Posterior cingulate gyrus (tissue), 11 donors: ENCODE results near the gene AMDHD1.

Experiments
- DNase-seq, 10 donors: peaks; one replicate each; pipeline versions ENCODE4 v3.0.0 to v3.0.0-alpha.2; 2020 to 2021; ENCODE audit warnings: mixed read lengths in 3 of 10
- intact Hi-C: fragments of 100-400 bp; cut with DNase I; formaldehyde crosslinking; loops from one replicate; pipeline ENCODE4 v1.15.1; 2023

Gene AMDHD1, protein sequence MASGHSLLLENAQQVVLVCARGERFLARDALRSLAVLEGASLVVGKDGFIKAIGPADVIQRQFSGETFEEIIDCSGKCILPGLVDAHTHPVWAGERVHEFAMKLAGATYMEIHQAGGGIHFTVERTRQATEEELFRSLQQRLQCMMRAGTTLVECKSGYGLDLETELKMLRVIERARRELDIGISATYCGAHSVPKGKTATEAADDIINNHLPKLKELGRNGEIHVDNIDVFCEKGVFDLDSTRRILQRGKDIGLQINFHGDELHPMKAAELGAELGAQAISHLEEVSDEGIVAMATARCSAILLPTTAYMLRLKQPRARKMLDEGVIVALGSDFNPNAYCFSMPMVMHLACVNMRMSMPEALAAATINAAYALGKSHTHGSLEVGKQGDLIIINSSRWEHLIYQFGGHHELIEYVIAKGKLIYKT

DNA sequence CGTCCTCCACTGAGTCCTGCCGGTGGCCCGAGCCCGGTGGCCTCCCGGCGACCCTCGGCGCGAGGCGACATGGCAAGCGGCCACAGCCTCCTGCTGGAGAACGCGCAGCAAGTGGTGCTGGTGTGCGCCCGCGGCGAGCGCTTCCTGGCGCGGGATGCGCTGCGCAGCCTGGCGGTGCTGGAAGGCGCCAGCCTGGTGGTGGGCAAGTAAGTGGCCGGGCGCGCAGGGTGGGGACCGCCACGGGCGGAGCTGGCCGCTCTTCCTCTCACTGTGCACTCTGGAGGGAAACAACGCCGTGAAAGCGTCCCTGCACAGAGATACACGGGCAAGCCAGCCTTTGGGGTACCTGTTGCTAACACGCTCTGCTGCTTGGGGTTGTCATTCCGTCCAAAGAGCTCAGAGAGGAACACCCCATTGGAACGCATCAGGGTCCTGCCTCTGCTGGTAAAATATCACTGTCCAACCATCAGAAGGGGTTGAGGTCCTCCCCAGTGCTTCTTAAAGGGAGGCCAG lies at the start of gene AMDHD1:
TSS of gene AMDHD1 (plus strand) at position 2 of the 513 bp plus-strand sequence. CDS start at position 70, 68 bp downstream.
- intact Hi-C loops, result no loop called here
- DNase-seq, result peak in 9 of 10 donors; percentile 15 to 92 (median 50)

DNA sequence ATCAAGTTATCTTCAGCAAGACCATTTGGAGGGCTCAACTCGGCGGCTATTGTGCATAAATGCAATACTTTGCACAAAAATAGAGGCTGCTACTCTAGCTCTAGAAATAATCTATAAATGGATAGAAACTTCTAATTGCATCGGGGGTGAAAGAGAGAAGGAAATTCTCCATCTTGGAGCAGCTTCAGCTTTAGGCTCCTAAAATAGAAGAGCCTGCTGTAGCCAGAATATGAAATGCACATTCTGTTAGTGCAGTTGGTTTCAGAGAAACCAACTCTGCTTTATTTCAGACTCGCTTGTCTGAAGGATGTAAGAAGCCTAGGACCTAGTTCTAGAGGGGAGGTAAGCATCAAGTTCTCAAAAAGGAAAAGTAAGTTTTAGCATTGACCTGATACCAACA lies 46.3 kb upstream of the AMDHD1 start:
- no peak for DNase-seq
- intact Hi-C loops, result no loop called here

DNA sequence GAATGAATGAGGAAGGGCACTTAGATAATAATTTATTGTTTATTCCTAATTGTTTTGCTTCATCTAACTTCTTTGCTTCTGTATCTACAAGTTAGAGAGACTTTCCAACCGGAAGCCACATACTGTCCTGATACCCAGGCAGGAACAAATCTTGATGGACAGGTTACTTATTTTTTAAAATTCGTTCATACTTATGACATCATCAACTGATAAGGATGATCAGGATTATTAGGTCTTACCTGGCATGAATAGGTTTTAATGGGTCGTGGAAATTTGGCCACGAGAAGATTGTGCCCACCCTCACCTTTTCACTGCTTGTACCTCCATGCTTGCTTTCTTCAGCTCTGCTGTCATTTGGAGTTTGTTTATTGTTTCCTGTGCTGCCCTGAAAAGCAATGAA lies 45.0 kb upstream of the AMDHD1 start:
- intact Hi-C loops, result no loop called here

DNA sequence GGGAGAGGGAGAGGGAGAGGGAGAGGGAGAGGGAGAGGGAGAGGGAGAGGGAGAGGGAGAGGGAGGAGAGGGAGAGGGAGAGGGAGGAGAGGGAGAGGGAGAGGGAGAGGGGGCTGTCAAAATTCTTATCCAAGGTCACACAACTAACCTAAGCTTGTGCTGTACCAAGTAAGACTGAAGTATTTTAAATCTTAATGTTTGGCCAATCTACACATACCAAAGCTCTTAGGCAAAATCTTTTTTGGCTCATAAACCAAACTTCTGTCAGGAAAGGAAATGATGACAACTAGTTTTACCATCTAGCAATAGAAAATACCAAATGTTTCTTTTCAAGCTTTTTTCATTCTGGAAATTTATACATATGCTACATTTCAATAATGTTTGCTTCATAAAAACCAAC lies 34.6 kb upstream of the AMDHD1 start:
- no peak for DNase-seq
- intact Hi-C loops, result no loop called here

More for the DNA sequence above, 45.0 kb upstream of the AMDHD1 start:
- DNase-seq, result no peak

DNA sequence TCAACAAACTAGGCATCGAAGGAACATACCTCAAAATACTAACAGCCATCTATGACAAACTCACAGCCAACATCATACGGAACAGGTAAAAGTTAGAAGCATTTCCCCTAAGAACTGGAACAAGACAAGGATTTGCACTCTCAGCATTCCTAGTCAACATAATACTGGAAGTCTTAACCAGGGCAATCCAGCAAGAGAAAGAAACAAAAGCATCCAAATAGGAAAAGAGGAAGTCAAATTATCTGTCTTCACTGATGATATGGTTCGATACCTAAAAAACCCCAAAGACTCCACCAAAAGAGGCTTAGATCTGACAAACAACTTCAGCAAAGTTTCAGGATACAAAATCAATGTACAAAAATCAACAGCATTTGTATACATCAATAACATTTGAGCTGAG lies 33.3 kb upstream of the AMDHD1 start:
- no peak for DNase-seq
- intact Hi-C loops, result no loop called here

DNA sequence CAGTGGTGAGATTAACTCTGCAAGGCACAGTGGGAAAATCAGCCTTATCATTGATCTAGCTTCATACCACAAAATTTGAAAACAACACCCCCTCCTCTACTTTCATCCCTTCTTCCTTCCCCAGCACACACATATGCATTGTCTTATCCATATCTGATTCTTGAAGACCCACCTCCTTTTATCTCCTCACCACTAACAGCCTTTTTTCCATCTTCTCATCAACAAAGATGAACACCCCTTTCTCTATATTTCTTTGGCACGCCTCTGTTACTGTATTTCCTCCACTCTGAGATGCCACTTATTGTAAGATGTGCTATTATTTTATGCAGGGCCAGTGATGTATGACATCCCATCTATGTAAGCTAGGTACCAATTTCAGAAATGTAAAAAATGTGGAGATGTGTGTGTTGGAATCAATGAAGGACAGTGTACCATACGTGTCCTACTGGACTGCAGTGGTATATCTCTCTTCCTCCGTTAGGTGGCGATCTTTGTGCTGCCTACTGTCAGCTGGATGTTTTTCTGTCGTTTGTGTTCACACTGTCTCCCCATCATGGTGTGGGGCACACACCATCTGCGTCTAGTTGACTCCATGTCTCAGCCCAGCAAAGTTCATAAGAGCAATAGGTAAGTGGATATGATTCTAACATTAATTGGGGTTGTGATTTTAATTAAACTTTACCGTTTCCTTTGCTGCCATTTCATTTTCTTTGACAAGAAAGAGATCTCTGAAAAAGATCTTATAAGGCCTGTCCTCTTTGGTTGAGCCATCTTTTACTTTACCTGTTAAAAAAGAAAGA lies 24.7 kb upstream of the AMDHD1 start:
- intact Hi-C loops, result loop anchor here (1.0 kb wide), 1 partner anchor 80 kb away; no protein-coding TSS in a partner anchor
- peak in 2 of 10 donors; percentile 12 to 34 for DNase-seq

DNA sequence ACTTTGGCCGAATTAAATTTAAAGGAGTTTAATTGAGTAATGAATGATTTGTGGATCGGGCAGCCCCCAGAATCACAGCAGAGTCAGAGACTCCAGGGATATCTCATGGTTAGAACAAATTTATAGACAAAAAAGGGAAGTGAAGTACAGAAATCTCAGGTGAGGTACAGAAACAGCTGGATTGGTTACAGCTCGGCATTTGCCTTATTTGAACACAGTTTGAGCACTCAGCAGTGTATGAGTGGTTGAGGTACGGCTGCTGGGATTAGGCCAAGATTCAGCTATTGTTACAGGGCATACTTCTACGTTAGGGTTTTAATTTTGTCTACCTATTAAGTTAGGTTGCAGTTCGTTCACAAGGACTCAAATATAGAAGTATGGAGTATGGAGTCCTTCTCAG lies 24.0 kb upstream of the AMDHD1 start:
- intact Hi-C loops, result no loop called here
- no peak for DNase-seq

DNA sequence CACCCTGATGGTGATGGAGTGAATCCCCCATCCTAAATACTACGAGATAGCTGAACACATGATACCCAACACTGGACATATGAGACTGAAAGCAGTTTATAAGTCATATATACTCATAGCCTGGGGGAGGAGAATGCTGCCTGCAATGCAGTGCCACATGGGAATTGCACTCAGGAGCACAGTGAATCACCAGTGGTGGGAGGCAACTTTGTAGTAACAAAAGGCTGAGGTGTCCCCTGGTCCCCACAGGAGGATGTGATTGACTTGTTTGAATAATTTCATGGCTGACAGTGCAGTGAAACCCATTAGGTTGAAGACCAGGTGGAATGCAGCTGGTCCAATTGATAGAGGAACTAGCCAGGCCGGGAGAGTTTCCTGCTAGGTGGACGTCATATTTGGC lies 20.9 kb upstream of the AMDHD1 start:
- intact Hi-C loops, result no loop called here
- DNase-seq, result no peak

DNA sequence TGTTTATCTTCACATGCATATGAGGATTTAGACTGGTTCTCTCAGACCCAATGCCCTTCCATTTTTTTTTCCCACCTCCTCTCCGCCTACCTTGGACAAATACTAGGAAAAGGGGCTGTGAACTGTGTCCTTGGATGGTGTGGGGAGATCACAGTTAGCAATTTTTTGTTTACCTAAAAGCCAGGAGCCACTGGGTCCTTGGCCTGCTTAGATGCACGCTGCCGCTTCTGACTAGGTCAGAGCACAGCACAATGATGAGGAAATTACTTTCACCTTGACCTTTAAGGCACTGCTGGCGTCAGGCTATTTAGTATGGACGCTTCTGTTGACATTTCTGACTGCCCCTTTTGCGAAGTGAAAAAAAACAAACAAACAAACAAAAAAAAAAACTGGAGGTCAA lies 2.6 kb upstream of the AMDHD1 start:
- intact Hi-C loops, result no loop called here
- no peak for DNase-seq

DNA sequence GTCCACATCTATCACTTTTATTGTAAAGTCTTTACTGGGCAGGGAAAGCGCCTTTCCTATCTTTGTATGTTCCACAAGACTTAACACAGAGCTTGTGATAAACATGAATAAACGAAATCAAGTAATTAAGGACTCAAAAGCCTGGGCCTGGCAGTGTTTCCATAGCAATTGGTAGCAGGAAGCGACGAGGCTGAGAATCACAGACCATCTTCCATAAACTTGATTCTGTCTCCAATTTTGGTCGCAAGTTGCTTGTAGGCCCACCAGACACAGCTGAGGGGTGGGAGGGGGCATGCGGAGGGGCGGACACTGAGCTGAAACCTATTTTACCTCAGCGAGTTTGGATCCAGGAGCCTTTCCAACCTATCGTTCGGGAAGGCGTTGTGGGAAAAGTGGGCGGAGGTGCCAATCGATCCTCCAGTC lies 1.0 kb upstream of the AMDHD1 start:
- DNase-seq, result no peak
- intact Hi-C loops, result no loop called here

DNA sequence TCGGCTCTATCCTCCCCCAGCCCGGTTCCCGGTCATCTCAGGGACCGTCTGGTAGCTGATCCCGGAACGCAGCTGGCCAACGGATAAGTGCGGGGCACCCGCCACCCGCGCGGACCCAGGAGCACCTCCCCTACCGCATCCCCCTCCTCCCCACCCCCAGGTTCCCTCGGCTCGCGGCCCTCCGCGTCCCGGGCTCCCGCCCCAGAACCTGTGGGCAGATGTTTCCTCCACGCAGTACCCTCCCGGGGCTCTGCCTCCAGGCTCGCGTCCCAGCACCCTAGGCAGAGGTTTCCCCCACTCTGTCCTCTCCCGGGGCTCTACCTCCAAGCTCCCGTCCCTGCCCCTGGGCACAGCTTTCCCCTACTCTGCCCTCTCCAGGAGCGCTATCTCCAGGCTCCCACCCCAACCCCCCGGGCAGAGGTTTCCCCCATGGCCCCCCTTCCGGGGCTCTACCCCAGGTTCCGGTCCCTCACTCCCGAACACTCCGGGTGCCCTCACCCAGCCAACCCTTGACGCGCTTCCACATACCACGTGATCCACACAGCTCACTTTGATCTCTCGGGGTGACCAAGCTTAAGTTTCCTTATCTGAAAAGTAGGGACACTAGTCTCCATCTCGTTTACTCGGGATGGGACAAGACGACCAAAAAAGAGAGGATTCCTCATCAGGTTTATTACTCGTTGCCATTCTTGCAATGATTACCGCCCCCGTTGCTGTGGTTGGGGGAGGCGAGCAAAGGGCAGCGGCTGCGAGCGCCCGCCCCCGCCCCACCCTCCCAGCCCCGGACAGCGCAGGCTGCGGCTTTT lies 404 bp upstream of the AMDHD1 start, which contains the start of gene CCDC38:
TSS of gene CCDC38 (minus strand) at position 91 of the 806 bp plus-strand sequence. CDS start 6,105 bp downstream, outside the sequence.
- intact Hi-C loops, result no loop called here
- peak; percentile 47 to 96 (median 71) for DNase-seq

DNA sequence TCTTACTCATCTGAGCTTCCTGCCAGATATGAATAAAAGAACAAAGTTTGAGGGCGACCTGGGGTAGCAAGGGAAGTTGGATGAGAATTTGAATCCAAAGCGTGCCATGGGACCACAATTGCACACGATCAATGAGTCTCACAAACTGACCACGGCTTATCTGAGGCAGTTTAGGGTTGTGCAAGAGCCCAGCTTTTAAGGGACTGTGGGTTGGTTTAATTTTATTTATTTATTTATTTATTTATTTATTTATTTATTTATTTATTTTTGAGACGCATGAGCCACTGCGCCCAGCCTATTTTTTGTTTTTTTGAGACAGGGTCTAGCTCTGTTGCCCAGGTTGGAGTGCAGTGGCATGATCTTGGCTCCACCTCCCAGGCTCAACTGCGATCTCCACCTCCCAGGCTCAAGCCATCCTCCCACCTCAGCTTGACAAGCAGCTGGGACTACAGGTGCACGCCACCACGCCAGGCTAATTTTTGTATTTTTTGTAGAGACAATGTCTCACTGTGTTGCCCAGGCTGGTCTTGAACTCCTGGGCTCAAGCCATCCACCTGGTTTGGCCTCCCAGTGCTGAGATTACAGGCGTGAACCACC lies 1.1 kb downstream of the AMDHD1 start:
- peak in 2 of 10 donors; percentile 39 to 77 for DNase-seq
- intact Hi-C loops, result no loop called here

DNA sequence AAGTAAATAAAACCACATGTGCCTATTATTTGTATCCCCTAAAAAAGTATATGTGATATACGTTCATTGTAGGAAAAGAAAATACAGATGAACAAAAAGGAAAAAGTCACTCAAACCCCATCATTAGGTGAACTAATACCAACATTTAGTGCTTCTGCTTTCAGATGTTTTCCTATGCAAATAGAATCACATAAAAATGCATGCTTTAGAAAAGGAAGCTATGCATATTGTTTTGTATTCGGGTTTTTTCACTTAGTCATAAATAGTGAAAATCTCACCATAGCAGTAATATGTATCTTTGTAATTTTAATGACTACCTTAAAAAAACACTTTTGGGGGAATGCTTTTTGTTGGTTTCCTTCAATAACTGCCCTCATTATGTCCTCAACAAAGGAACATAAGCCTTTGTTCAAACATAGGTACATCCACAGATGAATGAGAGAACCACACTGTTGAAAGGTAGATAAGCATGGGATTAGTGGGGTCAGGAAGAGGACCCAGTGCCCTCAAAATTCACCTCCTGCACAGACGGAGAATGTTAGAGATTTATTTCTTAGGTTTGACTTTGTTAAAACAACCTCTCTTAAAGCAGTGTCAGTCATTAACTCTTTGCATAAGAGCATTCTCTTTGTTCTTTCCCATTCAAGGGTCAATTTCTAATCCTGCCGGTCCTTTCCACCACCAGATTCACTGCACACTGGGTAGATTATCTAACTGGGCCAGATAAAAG lies 6.5 kb downstream of the AMDHD1 start:
- intact Hi-C loops, result no loop called here
- no peak for DNase-seq

DNA sequence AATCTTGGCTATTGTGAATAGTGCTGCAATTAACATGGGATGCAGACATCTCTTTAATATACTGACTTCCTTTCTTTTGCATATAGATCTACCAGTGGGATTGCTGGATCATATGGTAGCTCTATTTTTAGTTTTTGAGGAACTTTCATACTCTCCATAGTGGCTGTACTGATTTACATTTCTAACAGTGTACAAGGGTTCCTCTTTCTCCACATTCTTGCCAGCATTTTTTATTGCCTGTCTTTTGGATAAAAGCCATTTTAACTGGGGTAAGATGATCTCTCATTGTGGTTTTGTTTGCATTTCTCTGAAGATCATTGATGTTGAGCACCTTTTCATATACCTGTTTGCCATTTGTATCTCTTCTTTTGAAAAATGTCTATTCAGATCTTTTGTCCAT lies 8.4 kb downstream of the AMDHD1 start:
- intact Hi-C loops, result no loop called here
- no peak for DNase-seq

DNA sequence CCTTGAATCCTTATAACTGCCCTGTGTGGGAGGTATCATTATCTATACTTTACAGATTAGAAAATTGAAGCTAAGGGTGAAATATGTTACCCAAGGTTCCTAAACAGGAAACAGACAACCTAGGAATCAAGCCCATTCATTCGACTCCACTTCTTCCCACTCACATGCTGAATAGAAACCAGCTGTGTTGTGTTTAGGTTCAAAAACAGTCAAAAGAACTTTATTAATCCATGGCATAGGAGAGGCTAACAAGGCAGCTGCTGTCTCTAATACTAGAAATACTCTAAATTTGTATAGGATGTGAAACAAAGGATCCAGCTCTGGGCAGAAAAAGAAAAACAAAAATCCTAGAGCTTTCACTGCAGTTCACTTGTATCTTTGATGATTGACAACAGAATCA lies 9.9 kb downstream of the AMDHD1 start:
- DNase-seq, result no peak
- intact Hi-C loops, result no loop called here

DNA sequence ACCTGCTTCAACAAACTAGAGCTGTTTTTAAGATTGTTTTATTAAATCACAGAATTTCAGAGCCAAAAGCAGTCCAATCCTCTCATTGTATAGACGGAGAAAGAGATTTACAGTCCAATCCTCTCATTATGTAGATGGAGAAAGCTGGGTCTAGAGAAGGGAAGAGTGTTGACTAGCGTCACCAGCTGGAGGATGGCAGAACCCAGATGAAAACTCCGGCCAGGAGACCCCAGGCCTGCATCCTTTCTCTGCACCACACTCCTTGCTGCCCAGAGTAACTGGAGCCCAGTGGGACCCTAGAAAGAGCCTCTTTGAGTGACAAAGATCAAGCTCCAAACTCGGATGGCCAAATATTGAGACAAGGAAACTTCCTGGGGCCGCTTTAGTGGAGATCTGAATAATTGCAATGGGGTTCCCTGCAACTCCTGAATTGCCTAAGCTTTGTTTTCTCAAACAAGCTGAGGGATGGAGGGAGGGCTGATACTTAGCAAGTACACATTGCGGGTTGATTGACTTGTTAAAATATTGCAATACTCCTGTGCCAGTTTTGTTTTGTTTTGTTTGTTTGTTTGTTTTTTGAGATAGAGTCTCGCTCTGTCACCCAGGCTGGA lies 12.5 kb downstream of the AMDHD1 start:
- no peak for DNase-seq
- intact Hi-C loops, result no loop called here

DNA sequence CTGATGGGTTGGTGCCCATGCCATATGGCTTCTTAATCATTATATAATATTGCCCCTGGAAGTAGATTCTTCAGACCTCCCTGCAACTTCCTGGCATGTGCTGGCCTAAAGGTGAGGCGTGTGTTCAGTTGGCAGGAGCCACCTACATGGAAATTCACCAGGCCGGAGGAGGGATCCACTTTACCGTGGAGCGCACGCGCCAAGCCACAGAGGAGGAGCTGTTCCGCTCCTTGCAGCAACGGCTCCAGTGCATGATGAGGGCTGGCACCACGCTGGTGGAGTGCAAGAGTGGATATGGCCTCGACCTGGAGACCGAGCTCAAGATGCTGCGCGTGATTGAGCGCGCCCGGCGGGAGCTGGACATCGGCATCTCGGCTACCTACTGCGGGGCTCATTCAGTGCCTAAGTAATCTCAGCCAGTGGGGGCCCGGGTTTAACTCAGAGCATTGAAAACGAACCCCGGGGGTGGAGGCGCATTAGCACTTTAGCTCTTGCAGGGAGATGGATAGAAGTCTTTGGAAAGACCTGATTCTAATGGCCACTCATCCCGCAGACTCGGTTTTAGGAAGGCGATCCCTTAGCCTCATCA lies 13.5 kb downstream of the AMDHD1 start:
- peak in 1 of 10 donors; percentile 44 for DNase-seq
- intact Hi-C loops, result no loop called here

DNA sequence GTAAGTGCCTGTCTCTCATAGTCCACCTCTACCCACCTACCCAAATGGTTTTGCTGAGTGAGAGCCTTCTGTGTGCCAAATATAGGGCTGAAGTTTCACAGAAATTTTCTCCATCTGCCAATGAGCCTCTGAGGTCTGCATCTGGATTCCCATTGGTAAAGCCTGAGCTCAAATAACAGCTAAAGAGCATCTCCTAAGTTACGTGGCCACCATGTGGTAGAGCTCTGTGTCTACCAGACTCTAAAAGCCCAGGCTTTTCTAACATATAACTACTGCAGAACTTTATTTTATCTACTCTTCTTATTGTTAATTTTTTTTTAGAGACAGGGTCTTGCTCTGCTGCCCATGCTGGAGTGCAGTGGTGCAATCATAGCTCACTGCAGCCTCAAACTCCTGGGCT lies 16.0 kb downstream of the AMDHD1 start:
- no peak for DNase-seq
- intact Hi-C loops, result no loop called here

DNA sequence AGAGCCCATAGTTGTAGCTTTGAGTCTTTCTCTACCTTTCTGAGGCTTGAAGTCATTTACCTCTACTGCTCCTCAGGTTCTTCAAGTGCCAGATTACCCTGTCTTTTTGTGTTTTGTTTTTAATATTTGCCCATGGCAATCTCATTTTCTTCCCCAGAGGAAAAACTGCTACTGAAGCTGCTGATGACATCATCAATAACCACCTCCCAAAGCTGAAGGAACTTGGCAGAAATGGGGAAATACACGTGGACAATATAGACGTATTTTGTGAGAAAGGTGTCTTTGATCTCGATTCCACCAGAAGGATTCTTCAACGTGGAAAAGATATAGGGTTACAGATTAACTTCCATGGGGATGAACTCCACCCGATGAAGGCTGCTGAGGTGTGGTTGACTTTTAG lies 17.1 kb downstream of the AMDHD1 start:
- no peak for DNase-seq
- intact Hi-C loops, result no loop called here
